K562 (cell line): ENCODE results near the gene ASPHD1. TPM values are rescaled to one million over a fixed set of nuclear protein-coding genes. Genes with fewer than 3 reads are reported as not detected.
A peak's percentile ranks its signal among the peaks of the same experiment; 100 is the strongest.

Experiments
- CREM ChIP-seq: IDR thresholded peaks from 2 replicates; pipeline ENCODE4 v1.6.1; 2014; ENCODE audit warnings: antibody characterized with exemption, low read depth
- EP400 ChIP-seq: fragments of 450-650 bp; IDR thresholded peaks from 2 replicates; pipeline ENCODE4 v1.6.1; 2017; ENCODE audit warnings: antibody characterized with exemption, mild to moderate bottlenecking, moderate library complexity
- GABPB1 ChIP-seq: sonication (generic); formaldehyde crosslinking; IDR thresholded peaks from 2 replicates; pipeline ENCODE4 v1.8.0; 2022; ENCODE audit warnings: mild to moderate bottlenecking, missing genetic modification reagents
- L3MBTL2 ChIP-seq: fragments of 450-650 bp; IDR thresholded peaks from 2 replicates; pipeline ENCODE4 v1.6.1; 2016; ENCODE audit warnings: mild to moderate bottlenecking, moderate library complexity
- MAZ ChIP-seq, 2 experiments: fragments of 450-650 bp in 1 of 2; sonication (generic) in 1 of 2; formaldehyde crosslinking; IDR thresholded peaks in 1 of 2; conservative IDR thresholded peaks in 1 of 2; 2 replicates each; pipeline versions ENCODE4 v1.4.0 to v1.5.0; 2020; ENCODE audit warnings: mild to moderate bottlenecking in 1 of 2, missing genetic modification reagents in 1 of 2
- OTX1 ChIP-seq: fragments of 450-650 bp; formaldehyde crosslinking; IDR thresholded peaks from 2 replicates; pipeline ENCODE4 v1.4.0; 2022; ENCODE audit warnings: mild to moderate bottlenecking
- SP1 ChIP-seq: sonication (generic); formaldehyde crosslinking; IDR thresholded peaks from 2 replicates; pipeline ENCODE4 v1.8.1; 2022; ENCODE audit warnings: mild to moderate bottlenecking, missing genetic modification reagents
- ZNF431 ChIP-seq: sonication (generic); formaldehyde crosslinking; IDR thresholded peaks from 2 replicates; pipeline ENCODE4 v1.8.0; 2022; ENCODE audit warnings: mild to moderate bottlenecking, missing genetic modification reagents
- ZNF551 ChIP-seq: fragments of 250-450 bp; sonication (Bioruptor Pico); IDR thresholded peaks from 2 replicates; pipeline ENCODE4 v1.5.0; 2021; ENCODE audit warnings: mild to moderate bottlenecking, moderate library complexity
- ZNF589 ChIP-seq: fragments of 200-800 bp; sonication (Bioruptor generic); IDR thresholded peaks from 2 replicates; pipeline ENCODE4 v1.6.1; 2016; ENCODE audit warnings: low read depth, missing genetic modification characterization, missing compliant biosample characterization
- ZNF695 ChIP-seq: fragments of 450-650 bp; formaldehyde crosslinking; IDR thresholded peaks from 2 replicates; pipeline ENCODE4 v1.4.0; 2020; ENCODE audit warnings: mild to moderate bottlenecking, moderate library complexity
- polyA plus RNA-seq, 8 experiments: library from polyadenylated mRNA; depleted of rRNA in 4 of 8; stranded (reverse) in 5 of 8; unstranded in 3 of 8; fragments of >200 nt; fragmentation: Nextera tagmentation in 2 of 8; fragmentation: Illumina TruSeq in 1 of 8; extraction: Ambion mirVana in 2 of 8; extraction: Trizol in 1 of 8; gene quantifications; 2 replicates each; pipeline versions ENCODE4 v1.2.1 to v1.2.3, GENCODE V29; 2011 to 2014; ENCODE audit warnings: inconsistent platforms in 1 of 8, missing spikeins in 1 of 8
- total RNA-seq, 7 experiments: library from RNA; depleted of rRNA in 6 of 7; stranded (reverse); fragments of >200 nt in 6 of 7; fragmentation: Illumina TruSeq in 2 of 7; extraction: Trizol in 2 of 7; gene quantifications; 2 replicates each; pipeline versions ENCODE4 v1.2.1 to v1.2.3, GENCODE V29; 2011 to 2021; ENCODE audit warnings: low replicate concordance in 1 of 7
- TF ChIP-seq, protein P1 (sequence below): fragments of 450-650 bp; IDR thresholded peaks from 2 replicates; pipeline ENCODE4 v1.6.1; 2016
- TF ChIP-seq, protein P2 (sequence below): sonication (generic); formaldehyde crosslinking; IDR thresholded peaks from 2 replicates; pipeline ENCODE4 v1.8.0; 2022; ENCODE audit warnings: mild to moderate bottlenecking, missing genetic modification reagents
- TF ChIP-seq, protein P3 (sequence below): fragments of 250-450 bp; sonication (Bioruptor Pico); IDR thresholded peaks from 2 replicates; pipeline ENCODE4 v1.5.0; 2022; ENCODE audit warnings: mild to moderate bottlenecking
- TF ChIP-seq, protein P4 (sequence below), 2 experiments: fragments of 450-650 bp; formaldehyde crosslinking in 1 of 2; IDR thresholded peaks; 2 replicates each; pipeline versions ENCODE4 v1.4.0 to v1.6.1; 2014 to 2020; ENCODE audit warnings: mild to moderate bottlenecking in 2 of 2, borderline replicate concordance in 1 of 2, low read depth in 1 of 2

Gene ASPHD1
- total and polyA plus RNA-seq, 9 of the 15 experiments (the other 6 are each of a cell fraction or from before 2014, with no cell fraction given) = 0.03 to 0.70 (median 0.24) TPM; not detected in 5

DNA sequence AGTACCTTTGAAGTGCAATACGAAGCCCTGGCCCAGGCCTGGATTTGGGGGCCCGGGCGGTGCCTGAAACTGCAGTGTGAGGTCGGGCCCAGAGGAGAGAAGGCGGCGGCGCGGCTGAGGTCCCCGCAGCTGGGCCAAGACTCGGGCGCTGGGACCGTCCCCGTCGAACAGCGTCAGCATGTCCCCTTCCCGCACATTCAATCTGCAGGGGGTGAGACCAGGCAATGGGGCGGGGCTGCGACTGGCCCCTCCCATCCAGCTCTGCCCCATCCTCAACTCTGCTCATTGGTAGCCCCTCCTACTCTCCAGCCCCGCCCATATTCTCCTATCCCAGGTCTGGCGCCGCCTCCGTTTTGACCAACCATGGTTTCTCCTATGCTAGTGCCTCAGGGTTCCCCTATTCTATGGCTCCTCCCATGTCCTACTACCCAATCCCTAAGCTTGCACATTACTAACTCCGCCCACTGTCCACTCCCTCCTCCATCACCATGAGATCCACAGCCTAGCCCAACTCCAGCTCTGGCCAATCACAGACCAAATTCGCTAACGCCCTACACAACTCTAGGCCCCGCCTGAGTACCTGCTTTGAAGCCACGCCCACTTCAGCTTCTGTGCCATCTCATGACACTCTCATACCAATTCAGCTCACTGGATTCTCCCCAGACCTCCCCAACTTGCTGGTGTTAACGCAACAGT, 22.9 kb upstream of the ASPHD1 start (continued):
- TF ChIP-seq, protein P1, sequence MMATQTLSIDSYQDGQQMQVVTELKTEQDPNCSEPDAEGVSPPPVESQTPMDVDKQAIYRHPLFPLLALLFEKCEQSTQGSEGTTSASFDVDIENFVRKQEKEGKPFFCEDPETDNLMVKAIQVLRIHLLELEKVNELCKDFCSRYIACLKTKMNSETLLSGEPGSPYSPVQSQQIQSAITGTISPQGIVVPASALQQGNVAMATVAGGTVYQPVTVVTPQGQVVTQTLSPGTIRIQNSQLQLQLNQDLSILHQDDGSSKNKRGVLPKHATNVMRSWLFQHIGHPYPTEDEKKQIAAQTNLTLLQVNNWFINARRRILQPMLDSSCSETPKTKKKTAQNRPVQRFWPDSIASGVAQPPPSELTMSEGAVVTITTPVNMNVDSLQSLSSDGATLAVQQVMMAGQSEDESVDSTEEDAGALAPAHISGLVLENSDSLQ = peak; percentile 66
- TF ChIP-seq MAZ (CRISPR knock-in tag; conservative IDR thresholded peaks at IDR 0.05 in 1 of 2, IDR thresholded peaks at IDR 0.05 in 1 of 2) (peak in 1 of 2 experiments; percentile 46; a peak in 1 of 4 replicates), EP400 (no peak), SP1 (CRISPR knock-in tag) (peak; percentile 84), ZNF589 (no peak), L3MBTL2 (no peak; the same call in 1 of the 2 replicates), ZNF551 (CRISPR knock-in tag) (no peak), GABPB1 (CRISPR knock-in tag) (peak; percentile 63; the same call in 1 of the 2 replicates), ZNF695 (CRISPR knock-in tag) (no peak), ZNF431 (CRISPR knock-in tag) (0 out of 2 replicates have a peak, but pooled peaks have one; percentile 3), CREM (peak; percentile 15; the same call in 1 of the 2 replicates), OTX1 (peak; percentile 64; the same call in 1 of the 2 replicates)
- TF ChIP-seq, protein P2, sequence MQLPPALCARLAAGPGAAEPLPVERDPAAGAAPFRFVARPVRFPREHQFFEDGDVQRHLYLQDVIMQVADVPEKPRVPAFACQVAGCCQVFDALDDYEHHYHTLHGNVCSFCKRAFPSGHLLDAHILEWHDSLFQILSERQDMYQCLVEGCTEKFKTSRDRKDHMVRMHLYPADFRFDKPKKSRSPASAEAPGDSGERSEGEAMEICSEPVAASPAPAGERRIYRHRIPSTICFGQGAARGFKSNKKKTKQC (CRISPR knock-in tag) = no peak
- TF ChIP-seq, protein P3, sequence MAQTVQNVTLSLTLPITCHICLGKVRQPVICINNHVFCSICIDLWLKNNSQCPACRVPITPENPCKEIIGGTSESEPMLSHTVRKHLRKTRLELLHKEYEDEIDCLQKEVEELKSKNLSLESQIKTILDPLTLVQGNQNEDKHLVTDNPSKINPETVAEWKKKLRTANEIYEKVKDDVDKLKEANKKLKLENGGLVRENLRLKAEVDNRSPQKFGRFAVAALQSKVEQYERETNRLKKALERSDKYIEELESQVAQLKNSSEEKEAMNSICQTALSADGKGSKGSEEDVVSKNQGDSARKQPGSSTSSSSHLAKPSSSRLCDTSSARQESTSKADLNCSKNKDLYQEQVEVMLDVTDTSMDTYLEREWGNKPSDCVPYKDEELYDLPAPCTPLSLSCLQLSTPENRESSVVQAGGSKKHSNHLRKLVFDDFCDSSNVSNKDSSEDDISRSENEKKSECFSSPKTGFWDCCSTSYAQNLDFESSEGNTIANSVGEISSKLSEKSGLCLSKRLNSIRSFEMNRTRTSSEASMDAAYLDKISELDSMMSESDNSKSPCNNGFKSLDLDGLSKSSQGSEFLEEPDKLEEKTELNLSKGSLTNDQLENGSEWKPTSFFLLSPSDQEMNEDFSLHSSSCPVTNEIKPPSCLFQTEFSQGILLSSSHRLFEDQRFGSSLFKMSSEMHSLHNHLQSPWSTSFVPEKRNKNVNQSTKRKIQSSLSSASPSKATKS = no peak
- TF ChIP-seq, protein P4, sequence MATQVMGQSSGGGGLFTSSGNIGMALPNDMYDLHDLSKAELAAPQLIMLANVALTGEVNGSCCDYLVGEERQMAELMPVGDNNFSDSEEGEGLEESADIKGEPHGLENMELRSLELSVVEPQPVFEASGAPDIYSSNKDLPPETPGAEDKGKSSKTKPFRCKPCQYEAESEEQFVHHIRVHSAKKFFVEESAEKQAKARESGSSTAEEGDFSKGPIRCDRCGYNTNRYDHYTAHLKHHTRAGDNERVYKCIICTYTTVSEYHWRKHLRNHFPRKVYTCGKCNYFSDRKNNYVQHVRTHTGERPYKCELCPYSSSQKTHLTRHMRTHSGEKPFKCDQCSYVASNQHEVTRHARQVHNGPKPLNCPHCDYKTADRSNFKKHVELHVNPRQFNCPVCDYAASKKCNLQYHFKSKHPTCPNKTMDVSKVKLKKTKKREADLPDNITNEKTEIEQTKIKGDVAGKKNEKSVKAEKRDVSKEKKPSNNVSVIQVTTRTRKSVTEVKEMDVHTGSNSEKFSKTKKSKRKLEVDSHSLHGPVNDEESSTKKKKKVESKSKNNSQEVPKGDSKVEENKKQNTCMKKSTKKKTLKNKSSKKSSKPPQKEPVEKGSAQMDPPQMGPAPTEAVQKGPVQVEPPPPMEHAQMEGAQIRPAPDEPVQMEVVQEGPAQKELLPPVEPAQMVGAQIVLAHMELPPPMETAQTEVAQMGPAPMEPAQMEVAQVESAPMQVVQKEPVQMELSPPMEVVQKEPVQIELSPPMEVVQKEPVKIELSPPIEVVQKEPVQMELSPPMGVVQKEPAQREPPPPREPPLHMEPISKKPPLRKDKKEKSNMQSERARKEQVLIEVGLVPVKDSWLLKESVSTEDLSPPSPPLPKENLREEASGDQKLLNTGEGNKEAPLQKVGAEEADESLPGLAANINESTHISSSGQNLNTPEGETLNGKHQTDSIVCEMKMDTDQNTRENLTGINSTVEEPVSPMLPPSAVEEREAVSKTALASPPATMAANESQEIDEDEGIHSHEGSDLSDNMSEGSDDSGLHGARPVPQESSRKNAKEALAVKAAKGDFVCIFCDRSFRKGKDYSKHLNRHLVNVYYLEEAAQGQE (IDR thresholded peaks at IDR 0.05; ENCODE audit: borderline replicate concordance) = no peak
- TF ChIP-seq, protein P4 (CRISPR knock-in tag; IDR thresholded peaks at IDR 0.05; ENCODE audit: low read depth) = no peak
